MM.1S (cell line): ENCODE results near the gene OR9Q1.

Experiments
- DNase-seq: peaks from one replicate; pipeline ENCODE4 v3.0.0-alpha.2; 2015
- H2AFZ ChIP-seq: fragments of 300-600 bp; sonication (generic); 2 replicates; pipeline ENCODE4 v1.6.0; 2016; ENCODE audit warnings: antibody characterized with exemption, low read length
- H3F3A ChIP-seq: fragments of 300-600 bp; sonication (generic); 2 replicates; pipeline ENCODE4 v1.6.1; 2016; ENCODE audit warnings: mild to moderate bottlenecking, antibody characterized with exemption, low read length, moderate library complexity, mixed read lengths; ENCODE audit not compliant: insufficient read depth
- H3K27ac ChIP-seq: fragments of 300-600 bp; sonication (generic); 2 replicates; pipeline ENCODE4 v1.5.1; 2016; ENCODE audit warnings: mild to moderate bottlenecking, low read length
- H3K27me3 ChIP-seq: fragments of 300-600 bp; sonication (generic); replicated peaks from 2 replicates; pipeline ENCODE4 v1.6.0; 2016; ENCODE audit warnings: low read length; ENCODE audit not compliant: insufficient read depth
- H3K36me3 ChIP-seq: fragments of 300-600 bp; sonication (generic); replicated peaks from 2 replicates; pipeline ENCODE4 v1.6.1; 2016; ENCODE audit warnings: mild to moderate bottlenecking, low read length, mixed read lengths; ENCODE audit not compliant: insufficient read depth
- H3K4me1 ChIP-seq: fragments of 300-600 bp; sonication (generic); 2 replicates; pipeline ENCODE4 v1.6.1; 2016; ENCODE audit warnings: low read length, mixed read lengths
- H3K4me2 ChIP-seq: fragments of 300-600 bp; sonication (generic); 2 replicates; pipeline ENCODE4 v1.6.0; 2016; ENCODE audit warnings: low read depth, low read length
- H3K4me3 ChIP-seq: fragments of 300-600 bp; sonication (generic); 2 replicates; pipeline ENCODE4 v1.5.1; 2016; ENCODE audit warnings: low read length, mixed read lengths
- H3K79me2 ChIP-seq: fragments of 300-600 bp; sonication (generic); 2 replicates; pipeline ENCODE4 v1.6.1; 2016; ENCODE audit warnings: mixed run types, low read length, mixed read lengths
- H3K9ac ChIP-seq: fragments of 300-600 bp; sonication (generic); 2 replicates; pipeline ENCODE4 v1.6.1; 2016; ENCODE audit warnings: low read length, mixed read lengths
- H3K9me2 ChIP-seq: fragments of 300-600 bp; sonication (generic); replicated peaks from 2 replicates; pipeline ENCODE4 v1.6.1; 2016; ENCODE audit warnings: mild to moderate bottlenecking, low read length, mixed read lengths; ENCODE audit not compliant: insufficient read depth
- H3K9me3 ChIP-seq: fragments of 300-600 bp; sonication (generic); replicated peaks from 2 replicates; pipeline ENCODE4 v1.6.1; 2016; ENCODE audit warnings: mild to moderate bottlenecking, low read length, mixed read lengths; ENCODE audit not compliant: insufficient read depth
- H4K20me1 ChIP-seq: fragments of 300-600 bp; sonication (generic); 2 replicates; pipeline ENCODE4 v1.6.1; 2016; ENCODE audit warnings: mild to moderate bottlenecking, low read length, moderate library complexity, mixed read lengths; ENCODE audit not compliant: insufficient read depth
- CTCF ChIP-seq: fragments of 300-600 bp; sonication (generic); IDR thresholded peaks from 2 replicates; pipeline ENCODE4 v1.5.1; 2016; ENCODE audit warnings: antibody characterized with exemption, low read length, mixed read lengths
- EZH2 ChIP-seq: fragments of 300-600 bp; sonication (generic); optimal IDR thresholded peaks from 2 replicates; pipeline ENCODE3; 2017; ENCODE audit warnings: low read depth, mild to moderate bottlenecking, antibody characterized with exemption, low read length, mixed read lengths
- EZH2phosphoT487 ChIP-seq: fragments of 300-600 bp; sonication (generic); IDR thresholded peaks from 2 replicates; pipeline ENCODE4 v1.6.1; 2018; ENCODE audit warnings: antibody characterized with exemption, low read length

The OR9Q1 gene

GRCh38 chr11:58067685-58068084 lies 44.0 kb downstream of the OR9Q1 start:
- H2AFZ ChIP-seq = no peak overlapping the region
- H3K4me2 ChIP-seq = no peak overlapping the region
- H3K4me1 ChIP-seq = no peaks in the 10 kb centered on the region
- H3K9me2 ChIP-seq = no peaks in the 10 kb centered on the region
- no peak for DNase-seq
- H3K79me2 ChIP-seq = no peaks in the 10 kb centered on the region
- H3K4me3 ChIP-seq = no peak overlapping the region
- TF ChIP-seq EZH2phosphoT487 = no peak
- TF ChIP-seq EZH2 = no peak
- no peak for TF ChIP-seq CTCF
- H4K20me1 ChIP-seq = no peaks in the 10 kb centered on the region
- no peaks in the 10 kb centered on the region for H3K9me3 ChIP-seq
- no peaks in the 10 kb centered on the region for H3F3A ChIP-seq
- H3K27me3 ChIP-seq = no peaks in the 10 kb centered on the region
- no peaks in the 10 kb centered on the region for H3K36me3 ChIP-seq
- H3K9ac ChIP-seq = no peak overlapping the region
- H3K27ac ChIP-seq = no peak overlapping the region

GRCh38 chr11:58068655-58069054 lies 45.0 kb downstream of the OR9Q1 start:
- no peaks in the 10 kb centered on the region for H3K79me2 ChIP-seq
- no peak overlapping the region for H3K9ac ChIP-seq
- no peaks in the 10 kb centered on the region for H3K27me3 ChIP-seq
- H4K20me1 ChIP-seq = no peaks in the 10 kb centered on the region
- H3K4me3 ChIP-seq = no peak overlapping the region
- no peaks in the 10 kb centered on the region for H3K9me2 ChIP-seq
- no peak overlapping the region for H2AFZ ChIP-seq
- H3K9me3 ChIP-seq = no peaks in the 10 kb centered on the region
- DNase-seq = no peak
- no peaks in the 10 kb centered on the region for H3K4me1 ChIP-seq
- no peak for TF ChIP-seq CTCF
- TF ChIP-seq EZH2phosphoT487 = no peak
- no peak for TF ChIP-seq EZH2
- H3K27ac ChIP-seq = no peak overlapping the region
- no peaks in the 10 kb centered on the region for H3K36me3 ChIP-seq
- H3K4me2 ChIP-seq = no peak overlapping the region
- H3F3A ChIP-seq = no peaks in the 10 kb centered on the region

GRCh38 chr11:58070585-58070984 lies 46.9 kb downstream of the OR9Q1 start:
- Histone ChIP-seq H3K27ac (no peak overlapping the region), H3K4me2 (no peak overlapping the region), H2AFZ (no peak overlapping the region), H3K79me2 (no peaks in the 10 kb centered on the region), H3K4me1 (no peaks in the 10 kb centered on the region), H3K9me2 (no peaks in the 10 kb centered on the region), H3K36me3 (no peaks in the 10 kb centered on the region), H3F3A (no peaks in the 10 kb centered on the region), H3K9ac (no peak overlapping the region), H3K27me3 (no peaks in the 10 kb centered on the region), H3K9me3 (no peaks in the 10 kb centered on the region), H3K4me3 (no peak overlapping the region), H4K20me1 (no peaks in the 10 kb centered on the region)
- DNase-seq = no peak
- TF ChIP-seq EZH2phosphoT487 (no peak), EZH2 (no peak), CTCF (no peak)
